ENCODE measurements around the gene TSPAN14.

DNA sequence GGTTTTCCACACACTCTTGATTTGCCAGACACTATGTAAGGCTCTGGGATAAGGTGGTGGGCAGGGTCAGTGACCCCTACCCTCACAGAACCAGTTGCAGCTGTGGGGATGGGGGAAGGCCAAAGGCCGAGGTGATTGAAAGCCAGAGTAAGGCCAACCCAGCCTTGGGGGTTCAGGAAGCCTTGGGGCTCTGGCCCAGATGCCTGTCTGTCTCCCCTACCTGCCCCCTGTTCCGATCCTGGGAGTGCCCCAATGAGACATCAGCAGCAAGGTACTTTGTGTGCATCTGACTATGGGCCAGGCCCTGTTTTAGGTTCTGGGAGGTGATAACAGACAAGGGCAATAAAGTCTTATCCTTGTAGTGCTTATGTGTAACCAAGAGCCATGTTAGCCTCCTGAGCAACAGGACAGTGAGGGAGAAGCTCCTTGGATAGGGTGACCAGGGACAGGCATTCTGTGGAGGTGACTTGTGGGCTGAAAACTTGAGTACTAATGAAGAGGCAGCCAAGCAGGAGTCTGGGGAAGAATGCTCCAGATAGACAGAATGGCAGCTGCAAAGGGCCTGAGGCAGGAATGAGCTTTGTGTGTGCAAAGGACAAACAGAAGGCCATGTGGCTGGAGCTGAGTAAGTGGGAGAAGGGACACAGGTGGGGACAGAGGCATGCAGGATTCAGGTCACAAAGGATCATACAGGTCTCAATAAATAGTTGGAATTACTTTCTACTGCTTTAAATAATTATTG lies 35.4 kb downstream of the TSPAN14 start:
- TF ChIP-seq, protein P1, sequence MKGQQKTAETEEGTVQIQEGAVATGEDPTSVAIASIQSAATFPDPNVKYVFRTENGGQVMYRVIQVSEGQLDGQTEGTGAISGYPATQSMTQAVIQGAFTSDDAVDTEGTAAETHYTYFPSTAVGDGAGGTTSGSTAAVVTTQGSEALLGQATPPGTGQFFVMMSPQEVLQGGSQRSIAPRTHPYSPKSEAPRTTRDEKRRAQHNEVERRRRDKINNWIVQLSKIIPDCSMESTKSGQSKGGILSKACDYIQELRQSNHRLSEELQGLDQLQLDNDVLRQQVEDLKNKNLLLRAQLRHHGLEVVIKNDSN (CRISPR knock-in tag; IDR thresholded peaks at IDR 0.05): no peak
- TF ChIP-seq, protein P2, sequence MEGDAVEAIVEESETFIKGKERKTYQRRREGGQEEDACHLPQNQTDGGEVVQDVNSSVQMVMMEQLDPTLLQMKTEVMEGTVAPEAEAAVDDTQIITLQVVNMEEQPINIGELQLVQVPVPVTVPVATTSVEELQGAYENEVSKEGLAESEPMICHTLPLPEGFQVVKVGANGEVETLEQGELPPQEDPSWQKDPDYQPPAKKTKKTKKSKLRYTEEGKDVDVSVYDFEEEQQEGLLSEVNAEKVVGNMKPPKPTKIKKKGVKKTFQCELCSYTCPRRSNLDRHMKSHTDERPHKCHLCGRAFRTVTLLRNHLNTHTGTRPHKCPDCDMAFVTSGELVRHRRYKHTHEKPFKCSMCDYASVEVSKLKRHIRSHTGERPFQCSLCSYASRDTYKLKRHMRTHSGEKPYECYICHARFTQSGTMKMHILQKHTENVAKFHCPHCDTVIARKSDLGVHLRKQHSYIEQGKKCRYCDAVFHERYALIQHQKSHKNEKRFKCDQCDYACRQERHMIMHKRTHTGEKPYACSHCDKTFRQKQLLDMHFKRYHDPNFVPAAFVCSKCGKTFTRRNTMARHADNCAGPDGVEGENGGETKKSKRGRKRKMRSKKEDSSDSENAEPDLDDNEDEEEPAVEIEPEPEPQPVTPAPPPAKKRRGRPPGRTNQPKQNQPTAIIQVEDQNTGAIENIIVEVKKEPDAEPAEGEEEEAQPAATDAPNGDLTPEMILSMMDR (IDR thresholded peaks at IDR 0.05): no peak
- TF ChIP-seq, protein P3, sequence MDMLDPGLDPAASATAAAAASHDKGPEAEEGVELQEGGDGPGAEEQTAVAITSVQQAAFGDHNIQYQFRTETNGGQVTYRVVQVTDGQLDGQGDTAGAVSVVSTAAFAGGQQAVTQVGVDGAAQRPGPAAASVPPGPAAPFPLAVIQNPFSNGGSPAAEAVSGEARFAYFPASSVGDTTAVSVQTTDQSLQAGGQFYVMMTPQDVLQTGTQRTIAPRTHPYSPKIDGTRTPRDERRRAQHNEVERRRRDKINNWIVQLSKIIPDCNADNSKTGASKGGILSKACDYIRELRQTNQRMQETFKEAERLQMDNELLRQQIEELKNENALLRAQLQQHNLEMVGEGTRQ (CRISPR knock-in tag; IDR thresholded peaks at IDR 0.05): no peak
- TF ChIP-seq, protein P4, sequence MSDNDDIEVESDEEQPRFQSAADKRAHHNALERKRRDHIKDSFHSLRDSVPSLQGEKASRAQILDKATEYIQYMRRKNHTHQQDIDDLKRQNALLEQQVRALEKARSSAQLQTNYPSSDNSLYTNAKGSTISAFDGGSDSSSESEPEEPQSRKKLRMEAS (CRISPR knock-in tag; IDR thresholded peaks at IDR 0.05): no peak
- TF ChIP-seq ELF4 (CRISPR knock-in tag; IDR thresholded peaks at IDR 0.05; ENCODE audit: low read depth) (no peak), ETV6 (CRISPR knock-in tag; IDR thresholded peaks at IDR 0.05) (no peak), CREB1 (CRISPR knock-in tag; IDR thresholded peaks at IDR 0.05) (no peak), RELA (CRISPR knock-in tag; IDR thresholded peaks at IDR 0.05; ENCODE audit: borderline replicate concordance) (no peak), NFYB (CRISPR knock-in tag; conservative IDR thresholded peaks at IDR 0.05; ENCODE audit: low read depth) (no peak), CREM (CRISPR knock-in tag; IDR thresholded peaks at IDR 0.05) (no peak), TP53 (CRISPR knock-in tag; IDR thresholded peaks at IDR 0.05) (no peak)
- TF ChIP-seq, protein P5, sequence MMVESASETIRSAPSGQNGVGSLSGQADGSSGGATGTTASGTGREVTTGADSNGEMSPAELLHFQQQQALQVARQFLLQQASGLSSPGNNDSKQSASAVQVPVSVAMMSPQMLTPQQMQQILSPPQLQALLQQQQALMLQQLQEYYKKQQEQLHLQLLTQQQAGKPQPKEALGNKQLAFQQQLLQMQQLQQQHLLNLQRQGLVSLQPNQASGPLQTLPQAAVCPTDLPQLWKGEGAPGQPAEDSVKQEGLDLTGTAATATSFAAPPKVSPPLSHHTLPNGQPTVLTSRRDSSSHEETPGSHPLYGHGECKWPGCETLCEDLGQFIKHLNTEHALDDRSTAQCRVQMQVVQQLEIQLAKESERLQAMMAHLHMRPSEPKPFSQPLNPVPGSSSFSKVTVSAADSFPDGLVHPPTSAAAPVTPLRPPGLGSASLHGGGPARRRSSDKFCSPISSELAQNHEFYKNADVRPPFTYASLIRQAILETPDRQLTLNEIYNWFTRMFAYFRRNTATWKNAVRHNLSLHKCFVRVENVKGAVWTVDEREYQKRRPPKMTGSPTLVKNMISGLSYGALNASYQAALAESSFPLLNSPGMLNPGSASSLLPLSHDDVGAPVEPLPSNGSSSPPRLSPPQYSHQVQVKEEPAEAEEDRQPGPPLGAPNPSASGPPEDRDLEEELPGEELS (CRISPR knock-in tag; IDR thresholded peaks at IDR 0.05): no peak
- TF ChIP-seq, protein P6, sequence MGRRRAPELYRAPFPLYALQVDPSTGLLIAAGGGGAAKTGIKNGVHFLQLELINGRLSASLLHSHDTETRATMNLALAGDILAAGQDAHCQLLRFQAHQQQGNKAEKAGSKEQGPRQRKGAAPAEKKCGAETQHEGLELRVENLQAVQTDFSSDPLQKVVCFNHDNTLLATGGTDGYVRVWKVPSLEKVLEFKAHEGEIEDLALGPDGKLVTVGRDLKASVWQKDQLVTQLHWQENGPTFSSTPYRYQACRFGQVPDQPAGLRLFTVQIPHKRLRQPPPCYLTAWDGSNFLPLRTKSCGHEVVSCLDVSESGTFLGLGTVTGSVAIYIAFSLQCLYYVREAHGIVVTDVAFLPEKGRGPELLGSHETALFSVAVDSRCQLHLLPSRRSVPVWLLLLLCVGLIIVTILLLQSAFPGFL (CRISPR knock-in tag; IDR thresholded peaks at IDR 0.05; ENCODE audit: borderline replicate concordance): no peak

Data from WTC11 (cell line).